Dedifferentiated amniotic fluid mesenchymal stem cell (primary cell): ENCODE results near the gene TSPAN6.

Source experiments
- DNase-seq: peaks from one replicate; pipeline ENCODE4 v3.0.0-alpha.2; 2016; ENCODE audit errors: extremely low spot score

TSPAN6 gene

GRCh38 chrX:100584611-100585010, 52.0 kb downstream of the TSPAN6 start, which contains the start of gene TNMD:
TNMD (plus strand) TSS chrX:100584936; CDS start chrX:100585019, 83 bp downstream.
- DNase-seq: no peak
